NCI-H1436 treated with DMSO at 0.1 percent for 48 hours (cell line): ENCODE data around the gene TNPO1.
"Not testable (repeated sequence)": the region's sequence is repeated elsewhere in the genome, so short reads cannot be mapped to it uniquely, and the experiment has no call there.

ENCODE experiments used
- DNase-seq: peaks from one replicate; lab custom pipeline; 2025; lab: John Stamatoyannopoulos, UW

TNPO1 gene

DNA sequence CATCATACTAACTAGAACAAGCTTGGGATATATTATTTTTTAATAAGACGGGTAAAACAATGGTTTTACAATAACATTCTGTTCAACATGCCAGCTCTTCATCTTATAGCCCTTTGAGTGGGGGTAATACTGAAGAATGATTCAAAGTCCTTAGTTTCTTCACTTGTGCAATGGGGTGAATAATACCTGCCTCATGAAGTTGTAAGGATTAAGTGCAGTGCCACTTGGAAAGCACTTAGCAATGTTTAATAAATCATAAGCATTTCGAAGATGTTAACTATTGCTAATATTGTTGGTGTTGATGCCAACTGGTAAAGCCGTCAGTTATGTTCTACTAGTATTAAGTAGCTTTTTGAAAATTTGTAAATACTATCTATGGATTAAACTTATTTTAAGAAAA lies 38.0 kb downstream of the TNPO1 start:
- no peak for DNase-seq

DNA sequence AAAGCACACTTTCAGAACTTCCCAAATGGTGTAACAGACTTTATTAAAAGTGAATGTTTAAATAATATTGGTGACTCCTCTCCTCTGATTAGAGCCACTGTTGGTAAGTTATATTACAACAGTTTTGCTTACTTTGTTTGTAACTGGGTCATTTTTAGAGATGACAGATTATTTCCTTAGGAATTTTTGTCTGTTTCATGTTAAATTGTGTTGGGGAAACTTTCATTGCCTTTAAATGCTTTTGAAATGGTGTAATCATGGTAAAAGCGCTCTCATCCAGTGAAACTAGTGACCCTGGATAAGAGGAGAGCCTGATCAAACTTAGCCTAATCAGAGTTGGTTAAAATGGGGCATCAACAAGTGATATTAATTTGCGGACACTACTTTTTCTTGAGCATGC lies 39.4 kb downstream of the TNPO1 start:
- DNase-seq: no peak

GRCh38 chr5:72857396-72857795 lies 40.9 kb downstream of the TNPO1 start:
- no peak for DNase-seq

- DNase-seq: no peak
These were observed 42.7 kb downstream of the TNPO1 start for GRCh38 chr5:72859127-72859526.

DNA sequence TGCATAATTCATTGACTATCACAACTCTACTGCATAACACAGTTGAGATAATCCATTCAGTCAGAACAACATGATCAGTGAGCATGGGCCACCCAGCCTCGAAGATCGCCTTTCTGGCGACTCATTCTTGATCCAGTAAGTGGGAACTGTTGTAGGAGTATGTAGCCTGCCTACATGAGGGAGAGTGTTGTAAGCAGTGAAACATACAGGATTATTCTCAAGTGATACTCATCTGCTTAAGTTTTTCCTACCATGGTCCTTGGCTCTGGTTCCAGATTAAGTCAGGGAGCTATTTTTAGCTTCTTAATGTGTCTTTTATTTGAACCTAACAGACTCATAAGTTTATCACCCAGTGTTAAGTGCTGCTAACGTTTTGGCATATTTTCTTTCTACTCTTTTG lies 44.0 kb downstream of the TNPO1 start:
- DNase-seq: no peak

DNA sequence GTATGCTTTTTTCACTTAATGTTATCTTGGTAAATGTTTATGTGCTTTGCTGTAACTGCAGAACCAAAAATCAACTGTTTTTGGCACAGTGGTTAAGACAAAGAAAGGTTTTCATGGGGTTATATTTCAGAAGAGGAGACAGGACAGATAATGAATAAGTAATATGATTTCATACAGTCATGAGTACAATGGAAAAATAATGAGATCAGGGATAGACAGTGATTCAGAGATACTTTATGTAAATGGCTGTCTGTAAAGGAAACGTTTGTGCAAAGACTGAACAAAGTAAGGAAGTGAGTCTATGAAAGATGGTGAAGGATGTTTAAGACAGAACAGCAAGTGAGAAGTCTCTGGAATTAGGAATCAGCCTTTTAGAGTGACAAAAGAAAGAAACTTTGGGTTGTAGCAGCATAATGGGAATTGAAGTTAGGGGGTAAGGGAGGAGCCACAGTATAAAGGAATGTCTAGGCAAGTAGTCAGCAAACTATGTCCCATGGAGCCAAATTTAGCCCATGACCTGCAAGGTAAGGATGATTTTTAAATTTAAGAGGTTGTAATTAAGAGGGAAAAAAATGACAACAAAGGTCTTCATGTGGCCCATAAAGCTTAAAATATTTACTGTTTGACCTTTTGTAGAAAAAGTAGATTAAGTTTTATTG lies 55.0 kb downstream of the TNPO1 start:
- no peak for DNase-seq

DNA sequence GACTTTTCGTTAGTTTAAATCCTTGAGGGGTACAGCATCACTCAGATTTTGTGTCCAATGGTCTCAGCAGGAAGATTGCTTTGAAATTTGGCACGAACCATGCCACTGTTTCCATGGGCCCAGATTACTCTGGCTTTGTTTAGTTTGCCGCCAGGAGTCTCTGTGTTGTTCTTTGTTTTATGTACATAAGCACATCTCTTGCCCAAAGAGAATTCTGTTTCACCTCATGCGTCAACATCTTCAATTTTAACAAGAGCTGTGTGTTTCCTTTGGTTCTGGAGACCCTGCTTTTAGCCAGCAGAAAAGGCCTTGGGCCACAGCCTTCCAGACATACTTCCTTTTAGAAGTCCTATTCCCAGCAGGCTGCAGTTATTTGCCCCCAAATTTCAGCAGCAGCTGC lies 62.4 kb downstream of the TNPO1 start:
- DNase-seq: no peak

DNA sequence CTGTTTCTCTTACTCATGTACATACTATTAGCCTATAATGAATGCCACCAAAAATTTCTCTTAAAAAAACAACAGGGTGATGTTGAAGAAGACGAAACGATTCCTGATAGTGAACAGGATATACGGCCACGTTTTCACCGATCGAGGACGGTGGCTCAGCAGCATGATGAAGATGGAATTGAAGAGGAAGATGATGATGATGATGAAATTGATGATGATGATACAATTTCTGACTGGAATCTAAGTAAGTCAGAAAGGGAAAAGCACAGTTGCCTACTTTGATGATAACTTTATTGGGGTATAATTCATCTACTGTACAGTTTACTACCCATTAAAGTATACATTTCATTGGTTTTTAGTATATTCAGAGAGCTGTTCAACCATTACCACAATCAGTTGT lies 66.5 kb downstream of the TNPO1 start:
- no peak for DNase-seq

- no peak for DNase-seq
These were observed 67.4 kb downstream of the TNPO1 start for GRCh38 chr5:72883850-72884249.

DNA sequence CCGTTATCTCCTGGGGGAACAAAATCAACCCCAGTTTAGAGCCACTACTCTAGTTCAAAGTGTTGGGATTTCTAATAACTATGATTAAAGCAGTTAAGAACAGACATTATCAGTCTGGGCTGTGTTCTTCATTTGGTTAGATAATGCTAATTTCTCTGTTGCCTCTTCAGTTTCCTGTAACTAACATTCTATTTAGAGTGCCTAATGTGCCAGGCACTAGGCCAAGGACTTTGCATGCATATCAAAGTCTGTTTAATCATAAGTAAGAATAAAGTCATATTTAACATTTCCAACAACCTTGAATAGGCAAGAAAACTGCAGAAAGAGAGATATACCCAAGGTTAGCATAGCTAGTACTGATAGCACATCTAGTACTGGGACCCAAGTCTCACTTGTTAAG lies 68.4 kb downstream of the TNPO1 start:
- DNase-seq: no peak

DNA sequence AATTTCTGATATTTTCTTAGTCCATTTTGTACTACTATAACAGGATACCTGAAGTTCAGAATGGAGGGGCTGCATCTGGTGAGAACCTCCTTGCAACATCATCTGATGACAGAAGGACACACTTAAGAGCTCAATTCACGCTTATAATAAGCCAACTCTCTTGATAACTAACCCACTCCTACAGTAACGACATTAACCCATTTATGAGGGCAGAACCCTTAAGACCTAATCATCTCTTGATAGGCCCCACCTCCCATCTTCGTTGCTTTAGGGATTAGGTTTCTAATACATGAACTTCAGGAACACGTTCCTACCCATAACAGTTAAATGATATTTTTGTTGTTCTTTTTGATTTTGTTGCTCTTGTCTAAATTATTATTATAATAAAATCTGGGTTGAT lies 69.4 kb downstream of the TNPO1 start:
- no peak for DNase-seq

DNA sequence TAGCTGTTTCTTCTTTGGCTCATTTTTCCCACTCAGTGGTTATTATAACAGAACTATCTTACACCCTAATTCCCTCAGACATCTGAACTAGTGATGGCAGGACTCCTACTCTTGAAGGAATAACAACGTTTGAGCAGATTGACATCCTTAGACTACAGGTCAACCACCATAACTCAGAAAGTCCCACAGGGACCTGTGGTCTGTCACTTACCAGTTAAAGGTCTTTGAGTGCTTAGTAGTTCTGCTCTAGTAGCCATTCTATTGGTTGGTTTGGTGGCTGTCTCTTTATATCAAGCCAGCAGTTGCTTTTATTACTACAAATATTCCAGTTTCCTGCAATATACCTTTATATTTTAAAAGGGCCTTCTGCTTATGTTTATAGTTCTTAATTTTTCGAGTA lies 72.1 kb downstream of the TNPO1 start:
- DNase-seq: no peak

- DNase-seq: no peak
These were observed 72.9 kb downstream of the TNPO1 start for GRCh38 chr5:72889324-72889723.

- no peak for DNase-seq
These were observed 76.4 kb downstream of the TNPO1 start for GRCh38 chr5:72892846-72893245.

DNA sequence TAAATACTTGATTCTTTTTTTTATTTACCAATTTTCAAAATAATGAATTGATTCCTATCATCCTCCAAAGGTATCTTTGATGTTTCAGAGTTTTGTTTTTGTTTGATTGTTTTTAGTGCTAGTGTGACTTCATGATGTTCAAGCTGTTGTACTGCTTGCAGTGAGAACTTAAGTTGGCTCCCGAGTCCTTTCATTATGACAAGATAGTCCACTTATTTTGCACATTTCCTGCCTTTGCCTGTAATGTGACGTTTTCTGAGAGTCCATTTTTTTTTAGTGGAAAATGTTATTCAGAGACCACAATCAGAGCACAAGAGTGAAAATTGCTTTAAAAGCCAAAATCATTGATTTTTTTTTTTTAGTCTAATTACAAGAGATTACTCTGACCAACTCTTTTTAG lies 79.3 kb downstream of the TNPO1 start:
- DNase-seq: no peak

GRCh38 chr5:72906806-72907205 lies 90.3 kb downstream of the TNPO1 start:
- no peak for DNase-seq

DNA sequence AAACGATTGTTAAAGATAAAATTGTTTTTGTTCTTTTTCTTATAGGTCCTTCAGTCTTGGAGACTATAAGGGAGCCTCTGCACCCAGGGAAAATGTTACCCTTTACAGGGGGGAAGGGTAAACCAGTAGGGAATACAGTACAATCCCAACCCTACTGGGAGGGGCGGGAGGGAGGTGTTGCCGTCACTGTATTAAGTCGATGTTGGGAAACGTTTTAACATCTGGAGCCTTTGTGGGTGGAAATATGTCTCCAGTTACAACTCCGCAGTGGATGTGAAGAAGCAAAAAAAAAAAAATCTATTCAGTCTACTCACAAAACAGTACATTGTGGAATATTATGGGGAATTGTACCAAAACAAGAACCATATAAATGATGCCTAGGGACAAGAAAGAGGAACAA lies 92.2 kb downstream of the TNPO1 start:
- no peak for DNase-seq

DNA sequence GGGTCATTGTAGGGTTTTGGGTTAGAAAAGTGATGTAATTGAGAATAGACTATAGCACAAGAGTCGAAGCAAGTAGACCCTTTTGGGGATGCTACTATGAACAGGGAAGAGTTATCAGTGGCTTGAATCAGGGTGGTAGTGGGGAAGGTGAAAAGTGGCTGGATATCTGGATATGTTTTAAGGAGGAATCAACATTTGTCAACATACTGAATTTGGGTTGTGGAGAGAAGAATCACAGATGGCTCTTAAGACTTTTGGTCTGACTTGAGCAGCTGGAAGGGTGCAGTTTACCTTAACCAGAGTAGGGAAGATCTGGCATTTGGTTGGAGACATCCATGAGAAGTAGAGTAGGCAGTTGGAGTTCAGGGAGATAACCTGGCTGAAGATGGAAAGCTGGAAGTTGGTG lies 100.9 kb downstream of the TNPO1 start:
- DNase-seq: no peak

DNA sequence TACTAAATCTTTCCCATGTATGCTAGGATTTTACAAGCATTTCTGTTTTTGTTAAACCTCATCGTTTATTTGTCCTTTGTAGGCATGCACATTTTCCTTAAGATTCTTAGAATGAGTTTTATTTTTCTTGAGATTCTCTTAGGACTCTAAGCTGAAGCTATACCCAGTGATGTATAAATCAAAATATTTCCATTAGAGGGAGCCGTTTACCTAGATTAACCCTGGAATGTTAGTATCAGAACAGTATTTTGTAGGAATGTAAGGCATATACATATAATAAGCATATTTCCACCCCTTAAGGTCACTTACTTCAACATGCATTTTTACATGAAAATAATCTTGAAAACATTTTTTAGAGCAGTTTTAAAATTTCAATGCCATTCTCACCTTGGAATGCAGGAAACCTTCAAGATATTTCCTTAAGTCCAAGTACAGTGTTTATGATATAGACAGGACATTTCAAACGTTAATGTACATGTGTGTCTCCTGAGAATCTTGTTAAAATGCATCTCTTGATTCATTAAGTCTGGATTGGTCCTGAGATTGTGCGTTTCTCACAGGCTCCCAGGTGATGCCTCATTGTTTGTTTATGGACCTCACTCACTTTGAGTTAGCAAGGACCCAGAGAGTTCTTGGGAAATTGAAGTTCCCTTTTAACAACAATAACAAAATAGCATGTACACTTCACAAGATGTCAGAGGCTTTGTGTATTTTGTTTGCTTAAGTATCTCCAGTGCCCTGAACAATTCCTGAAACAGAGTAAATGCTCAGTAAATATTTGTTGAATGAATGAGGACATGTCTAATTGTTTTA lies 104.4 kb downstream of the TNPO1 start:
- DNase-seq: no peak

DNA sequence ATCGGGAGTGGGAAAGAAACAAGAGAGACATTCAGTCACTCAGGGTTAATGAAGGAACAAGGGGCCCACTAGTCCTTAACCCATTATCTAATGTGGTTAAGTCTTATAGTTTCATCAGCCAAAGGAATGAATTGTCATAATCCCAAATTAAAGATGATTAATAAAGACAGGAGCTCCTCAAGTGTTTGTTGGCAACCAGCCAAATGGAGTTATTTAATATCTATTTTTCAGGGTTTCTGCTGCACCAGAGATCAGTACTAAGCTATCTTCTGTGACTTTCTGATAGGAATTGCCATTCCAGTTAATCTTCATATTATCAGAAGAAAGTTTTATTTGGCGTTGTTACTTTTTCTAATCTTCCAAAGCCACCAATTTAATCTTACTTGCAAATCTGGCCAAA lies 105.4 kb downstream of the TNPO1 start:
- DNase-seq: no peak

GRCh38 chr5:72922422-72922821 lies 106.0 kb downstream of the TNPO1 start:
- DNase-seq: no peak

DNA sequence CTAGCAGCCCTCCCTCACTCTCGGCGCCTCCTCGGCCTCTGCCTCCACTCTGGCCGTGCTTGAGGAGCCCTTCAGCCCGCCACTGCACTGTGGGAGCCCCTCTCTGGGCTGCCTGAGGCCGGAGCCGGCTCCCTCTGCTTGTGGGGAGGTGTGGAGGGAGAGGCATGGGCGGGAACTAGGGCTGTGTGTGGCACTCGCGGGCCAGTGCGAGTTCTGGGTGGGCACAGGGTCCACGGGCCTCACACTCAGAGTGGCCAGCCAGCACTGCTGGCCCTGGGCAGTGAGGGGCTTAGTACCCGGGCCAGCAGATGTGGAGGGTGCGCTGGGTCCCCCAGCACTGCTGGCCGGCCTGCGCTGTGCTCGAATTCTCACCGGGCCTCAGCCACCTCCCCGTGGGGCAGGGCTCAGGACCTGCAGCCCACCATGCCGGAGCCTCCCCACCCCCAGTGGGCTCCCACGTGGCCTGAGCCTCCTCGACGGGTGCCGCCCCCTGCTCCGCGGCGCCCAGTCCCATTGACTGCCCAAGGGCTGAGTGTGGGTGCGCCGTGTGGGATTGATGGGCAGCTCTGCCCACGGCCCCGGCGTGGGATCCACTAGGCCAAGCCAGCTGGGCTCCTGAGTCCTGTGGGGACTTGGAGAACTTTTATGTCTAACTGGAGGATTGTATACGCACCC lies 109.0 kb downstream of the TNPO1 start:
- no peak for DNase-seq

GRCh38 chr5:72932686-72933085 lies 116.2 kb downstream of the TNPO1 start:
- not testable (repeated sequence) for DNase-seq
